HTR-8/SVneo (cell line): ENCODE measurements around the gene DLK1.

ENCODE experiments used
- DNase-seq: peaks from one replicate; pipeline ENCODE4 v3.0.0; 2011; ENCODE audit warnings: low spot score, mixed read lengths; ENCODE audit not compliant: insufficient read length
- FAIRE-seq: peaks from 2 replicates; lab custom pipeline; 2011; peaks lifted over from hg19 to GRCh38; lab: Jason Lieb, UNC

The DLK1 gene

GRCh38 chr14:100784523-100785337, 58.0 kb downstream of the DLK1 start:
- no peak for FAIRE-seq
- no peak for DNase-seq

- no peak for DNase-seq
- FAIRE-seq, result no peak
Observed at GRCh38 chr14:100785338-100785615, 58.6 kb downstream of the DLK1 start.

- FAIRE-seq, result no peak
- DNase-seq, result no peak
Observed at GRCh38 chr14:100785626-100786025, 58.9 kb downstream of the DLK1 start.

DNA sequence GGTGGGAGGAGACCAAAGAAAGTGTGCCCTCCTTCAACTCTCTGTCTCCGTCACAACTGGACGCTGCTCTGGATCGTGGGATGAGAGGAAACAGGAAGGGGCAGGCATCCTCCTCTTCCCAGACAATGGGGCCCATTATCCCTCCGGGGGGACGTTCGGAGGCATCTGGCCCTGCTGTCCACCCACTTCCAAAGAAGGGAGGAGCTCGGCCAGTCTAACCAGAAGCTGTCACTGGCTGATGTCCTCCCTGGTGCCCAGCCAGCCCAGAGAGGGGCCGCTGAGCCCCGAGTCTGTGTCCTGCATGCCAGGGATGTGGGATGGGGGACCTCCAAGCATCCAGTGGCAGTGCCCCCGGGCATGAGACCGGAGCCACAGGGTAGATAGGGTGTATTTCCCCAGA, 59.4 kb downstream of the DLK1 start:
- DNase-seq, result no peak
- FAIRE-seq, result no peak

DNA sequence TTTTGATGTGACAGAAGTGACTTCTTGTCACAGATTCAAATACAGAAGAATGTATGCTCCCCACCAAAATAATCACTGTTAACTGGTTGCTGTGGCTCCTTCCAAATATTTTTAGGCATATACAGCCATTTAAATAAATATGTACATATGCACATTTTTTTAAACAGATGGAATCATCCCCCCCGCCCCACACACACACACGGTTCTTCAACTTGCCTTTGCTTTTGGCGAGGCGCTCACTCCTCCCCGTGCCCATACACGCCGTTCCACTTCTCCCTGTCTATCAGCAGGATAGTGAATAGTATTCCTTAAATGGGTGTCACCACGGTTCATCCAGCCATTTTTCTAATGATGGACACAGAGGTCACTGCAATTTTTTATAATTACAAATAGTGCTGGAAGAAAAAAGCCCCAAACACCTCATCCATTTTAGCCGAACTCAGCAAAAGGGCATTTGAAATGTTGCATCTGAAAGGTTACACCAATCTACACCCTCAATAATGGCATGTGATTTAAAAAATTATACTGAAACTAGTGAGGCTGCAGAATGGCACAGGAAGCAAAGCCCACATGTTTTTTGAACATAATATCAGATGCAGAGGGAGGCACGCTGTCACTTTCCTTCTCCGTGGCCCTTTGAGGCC, 60.0 kb downstream of the DLK1 start:
- no peak for FAIRE-seq
- no peak for DNase-seq

DNA sequence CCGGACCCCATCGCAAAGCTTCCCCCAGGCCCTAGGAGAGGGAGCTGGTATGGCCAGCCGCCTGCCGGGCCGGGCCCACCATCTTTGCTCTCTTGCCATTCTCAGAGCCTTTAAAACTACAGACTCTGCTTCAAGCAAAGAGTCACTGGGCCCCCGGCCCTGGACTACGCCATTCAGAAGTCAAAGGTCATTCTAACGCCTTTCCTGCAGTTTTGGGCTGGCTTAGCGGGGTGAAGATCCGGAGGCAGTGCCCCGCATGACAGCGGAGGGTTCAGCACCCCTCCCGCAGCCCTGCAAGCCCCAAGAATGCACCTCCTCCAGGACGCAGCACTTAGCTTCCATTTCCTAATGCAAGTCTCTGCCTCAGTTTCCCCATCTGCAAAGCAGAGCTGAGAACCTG, 61.0 kb downstream of the DLK1 start:
- DNase-seq (no peak), FAIRE-seq (no peak)
